COLO829 (cell line): ENCODE data around the gene SPATA7.
"Not testable (repeated sequence)": the region's sequence is repeated elsewhere in the genome, so short reads cannot be mapped to it uniquely, and the experiment has no call there.

Experiments used
- DNase-seq: peaks from one replicate; pipeline ENCODE4 v3.0.0; 2012; ENCODE audit warnings: low spot score

SPATA7 gene

GRCh38 chr14:88385212-88386101, at the start of gene SPATA7:
Gene SPATA7 (plus strand): TSS chr14:88385657. CDS start chr14:88385819, 162 bp downstream.
- peak; percentile 66 for DNase-seq

GRCh38 chr14:88340357-88340756, 45.1 kb upstream of the SPATA7 start:
- DNase-seq, result no peak

- no peak for DNase-seq
These were observed 42.5 kb upstream of the SPATA7 start for GRCh38 chr14:88342980-88343379.

- peak; percentile 78 for DNase-seq
These were observed 39.3 kb upstream of the SPATA7 start for GRCh38 chr14:88346048-88346639.

GRCh38 chr14:88348546-88348945, 36.9 kb upstream of the SPATA7 start:
- DNase-seq, result no peak

GRCh38 chr14:88351966-88352691, 33.3 kb upstream of the SPATA7 start:
- peak; percentile 85 for DNase-seq

- no peak for DNase-seq
These were observed 32.8 kb upstream of the SPATA7 start for GRCh38 chr14:88352698-88353097.

- DNase-seq, result no peak
These were observed 31.1 kb upstream of the SPATA7 start for GRCh38 chr14:88354358-88354757.

- peak; percentile 28 for DNase-seq
These were observed 26.0 kb upstream of the SPATA7 start for GRCh38 chr14:88359500-88359899.

GRCh38 chr14:88363644-88364043, 21.8 kb upstream of the SPATA7 start:
- no peak for DNase-seq

GRCh38 chr14:88364710-88365413, 20.6 kb upstream of the SPATA7 start:
- no peak for DNase-seq

GRCh38 chr14:88369496-88369895, 16.0 kb upstream of the SPATA7 start:
- DNase-seq, result no peak

GRCh38 chr14:88379706-88380343, 5.6 kb upstream of the SPATA7 start:
- DNase-seq, result no peak

- DNase-seq, result no peak
These were observed 5.1 kb upstream of the SPATA7 start for GRCh38 chr14:88380405-88380804.

GRCh38 chr14:88381634-88382033, 3.8 kb upstream of the SPATA7 start:
- not testable (repeated sequence) for DNase-seq

- no peak for DNase-seq
These were observed 739 bp upstream of the SPATA7 start for GRCh38 chr14:88384718-88385117.

GRCh38 chr14:88386256-88386794, 868 bp downstream of the SPATA7 start:
- DNase-seq, result no peak

- DNase-seq, result no peak
These were observed 3.4 kb downstream of the SPATA7 start for GRCh38 chr14:88388741-88389282.

GRCh38 chr14:88392609-88393008, 7.2 kb downstream of the SPATA7 start:
- DNase-seq, result no peak

GRCh38 chr14:88411039-88411438, 25.6 kb downstream of the SPATA7 start:
- DNase-seq, result no peak

GRCh38 chr14:88417594-88417993, 32.1 kb downstream of the SPATA7 start:
- DNase-seq, result no peak
